ENCODE results near the gene ZNF195. TPM values are rescaled to one million over a fixed set of nuclear protein-coding genes. Genes with fewer than 3 reads are reported as not detected.
A peak's percentile ranks its signal among the peaks of the same experiment; 100 is the strongest.
"Not testable (repeated sequence)": the region's sequence is repeated elsewhere in the genome, so short reads cannot be mapped to it uniquely, and the experiment has no call there.

ZNF195 gene
- total and polyA plus RNA-seq, 2 experiments from 2014 or later, result 101 to 116 TPM

DNA sequence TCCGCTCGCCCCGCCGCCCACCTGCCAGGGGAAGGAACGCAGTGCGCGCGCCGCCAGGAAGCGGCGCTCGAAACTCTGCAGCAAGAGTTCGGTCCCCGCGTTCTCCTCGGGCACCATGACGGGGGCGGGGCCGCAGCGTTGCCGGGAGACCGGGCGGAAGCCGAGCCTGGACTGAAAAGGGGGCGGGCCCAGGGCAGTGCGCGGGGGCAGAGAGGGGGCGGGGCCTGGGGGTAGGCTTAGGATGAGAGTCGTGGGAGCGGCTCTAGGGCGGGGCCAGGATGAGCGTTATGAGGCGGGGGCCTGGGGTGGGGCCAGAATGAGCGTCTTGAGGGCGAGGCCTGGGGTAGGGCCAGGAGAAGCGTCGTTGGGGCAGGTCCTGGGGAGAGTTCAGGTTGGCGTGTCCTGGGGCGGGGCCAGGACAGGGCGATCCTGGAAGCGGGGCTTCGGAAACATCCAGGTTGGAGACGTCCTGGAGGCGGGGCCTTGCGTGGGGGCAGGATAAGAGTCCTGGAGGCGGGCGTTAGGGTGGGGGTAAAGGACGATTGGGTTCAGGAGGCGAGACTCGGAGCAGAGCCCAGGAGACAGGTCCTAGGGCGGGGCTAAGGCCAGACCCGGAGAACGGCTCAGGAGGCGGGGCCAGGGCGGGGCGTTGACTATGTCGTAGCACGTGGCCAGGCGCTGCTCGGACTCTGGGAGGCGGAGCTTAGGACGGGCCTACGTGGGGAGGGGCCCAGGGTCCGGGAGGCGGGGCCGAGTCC is 43.6 kb upstream of the ZNF195 start:
- Mint-ChIP-seq H3K4me3 (peak overlapping the region; percentile 90), H3K27me3 (ENCODE audit: insufficient read depth, low read depth, poor library complexity) (peaks cover 24% of the 10 kb centered on the region), H3K4me1 (peaks cover 22% of the 10 kb centered on the region), H3K27ac (peak overlapping the region; percentile 96)
- H3F3A ChIP-seq (replicated peaks; ENCODE audit: low read depth); H2AFZ ChIP-seq; H3K9me2 ChIP-seq (ENCODE audit: insufficient read depth); H3K27ac ChIP-seq (ENCODE audit: low read depth); H3K36me3 Mint-ChIP-seq (ENCODE audit: low read depth); H3K36me3 ChIP-seq (ENCODE audit: insufficient read depth); H4K20me1 ChIP-seq (replicated peaks; ENCODE audit: insufficient read depth); H3K27me3 ChIP-seq (ENCODE audit: insufficient read depth); H3K79me2 ChIP-seq (replicated peaks; ENCODE audit: insufficient read depth); H3K9me3 Mint-ChIP-seq; H3K4me1 ChIP-seq (ENCODE audit: insufficient read depth): not testable (repeated sequence)
- ATAC-seq (peak; percentile 100), DNase-seq (ENCODE audit: low spot score) (peak; percentile 96)
- 0 out of 4 replicates have a peak, but pooled peaks of 1 of the 2 experiments have one; percentile 25 for TF ChIP-seq CTCF (conservative IDR thresholded peaks at IDR 0.05; ENCODE audit: low read depth in 2 of 2)
- peak overlapping the region; percentile 71 for H3K4me3 ChIP-seq
- H3K4me2 ChIP-seq, result peak overlapping the region; percentile 93; the same call in 1 of the 2 replicates

DNA sequence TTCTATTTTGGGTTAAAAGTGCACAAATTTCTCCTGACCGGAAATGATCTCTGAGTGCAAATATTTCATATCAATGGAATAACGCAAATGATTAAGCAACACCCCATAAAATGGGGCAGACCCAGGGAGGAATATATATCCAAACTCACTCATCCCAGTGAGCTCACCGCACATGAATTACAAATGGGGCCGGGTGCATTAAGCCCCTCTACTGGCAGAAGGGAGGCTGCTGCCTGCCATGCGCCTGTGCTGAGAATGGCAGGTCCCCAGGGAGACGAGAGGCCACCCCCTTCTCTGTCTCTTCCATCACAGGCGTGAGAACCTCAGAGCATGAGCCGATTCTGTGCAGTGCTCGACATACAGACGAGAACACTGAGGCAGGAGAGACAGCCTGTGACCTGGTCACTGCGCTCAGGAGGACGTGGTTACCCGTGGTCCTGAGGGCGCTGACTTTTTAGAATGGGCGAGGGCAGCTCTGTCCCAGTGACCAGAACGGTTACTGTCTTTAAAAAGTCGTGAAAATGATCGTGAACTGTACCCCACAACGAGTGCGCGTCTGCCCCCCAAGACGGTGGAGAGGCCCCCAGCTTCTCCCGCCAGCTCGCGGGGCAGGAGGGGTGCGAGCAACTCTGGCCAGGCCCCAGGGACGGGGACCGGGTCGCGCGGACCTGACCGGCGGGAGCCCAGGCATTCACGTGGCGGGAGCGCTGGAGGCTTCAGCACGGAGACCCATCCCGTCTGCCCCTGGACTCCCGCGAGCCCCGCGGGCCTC is 42.8 kb upstream of the ZNF195 start:
- peak; percentile 14 for TF ChIP-seq POLR2AphosphoS5 (IDR thresholded peaks at IDR 0.05; ENCODE audit: low read depth)
- not testable (repeated sequence) for H3K9me2 ChIP-seq (ENCODE audit: insufficient read depth); H3K4me1 ChIP-seq (ENCODE audit: insufficient read depth); H3K79me2 ChIP-seq (replicated peaks; ENCODE audit: insufficient read depth); H3K36me3 ChIP-seq (ENCODE audit: insufficient read depth); H2AFZ ChIP-seq; H4K20me1 ChIP-seq (replicated peaks; ENCODE audit: insufficient read depth); H3K27ac ChIP-seq (ENCODE audit: low read depth); H3F3A ChIP-seq (replicated peaks; ENCODE audit: low read depth); H3K27me3 ChIP-seq (ENCODE audit: insufficient read depth); H3K9me3 Mint-ChIP-seq
- Mint-ChIP-seq H3K27me3 (ENCODE audit: insufficient read depth, low read depth, poor library complexity) (peaks cover 22% of the 10 kb centered on the region), H3K4me3 (peak overlapping the region; percentile 90), H3K4me1 (peaks cover 22% of the 10 kb centered on the region), H3K27ac (peak overlapping the region; percentile 90), H3K36me3 (ENCODE audit: low read depth) (peaks cover 12% of the 10 kb centered on the region)
- H3K4me2 ChIP-seq, result peak overlapping the region; percentile 93
- ATAC-seq, result peak; percentile 23
- DNase-seq (ENCODE audit: low spot score), result peak; percentile 32
- H3K4me3 ChIP-seq, result peak overlapping the region; percentile 71

DNA sequence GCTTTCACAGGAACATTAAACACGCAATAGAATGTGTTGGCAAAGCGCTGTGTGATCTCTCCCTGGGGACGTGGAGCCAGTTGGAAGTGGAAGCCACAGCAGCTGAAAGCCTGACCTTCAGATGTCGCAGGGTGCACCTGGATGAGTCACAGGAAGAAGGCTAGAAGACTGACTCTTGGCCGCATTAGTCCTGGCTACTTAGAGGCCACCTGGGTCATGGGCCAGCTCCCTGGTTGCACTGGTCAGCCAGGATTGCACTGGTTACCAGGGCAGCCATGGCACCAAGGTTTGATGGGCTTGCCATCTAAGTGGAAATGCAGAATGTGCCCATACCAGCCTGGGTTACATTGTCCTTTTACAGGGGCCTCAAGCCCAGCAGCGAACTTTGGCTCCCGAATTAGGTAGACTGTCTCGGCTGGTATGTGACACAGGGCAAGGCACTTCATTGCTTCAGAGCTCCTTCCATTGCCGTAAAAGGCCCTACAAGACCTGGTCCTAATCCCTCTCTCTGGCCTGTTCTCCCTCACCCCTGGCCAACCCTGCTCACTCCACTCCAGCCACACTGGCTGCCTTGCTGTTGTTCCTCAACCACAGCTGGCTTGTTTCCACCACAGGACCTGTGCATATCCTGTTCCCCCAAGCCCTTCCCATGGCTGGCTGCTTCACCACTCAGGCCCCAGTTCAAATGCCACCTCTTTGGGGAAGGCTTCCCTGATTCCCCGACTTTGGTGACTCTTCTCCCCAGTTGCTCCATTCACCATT is 41.5 kb upstream of the ZNF195 start:
- peaks cover 25% of the 10 kb centered on the region for H3K36me3 Mint-ChIP-seq (ENCODE audit: low read depth)
- H3K27ac Mint-ChIP-seq, result not testable (repeated sequence)

DNA sequence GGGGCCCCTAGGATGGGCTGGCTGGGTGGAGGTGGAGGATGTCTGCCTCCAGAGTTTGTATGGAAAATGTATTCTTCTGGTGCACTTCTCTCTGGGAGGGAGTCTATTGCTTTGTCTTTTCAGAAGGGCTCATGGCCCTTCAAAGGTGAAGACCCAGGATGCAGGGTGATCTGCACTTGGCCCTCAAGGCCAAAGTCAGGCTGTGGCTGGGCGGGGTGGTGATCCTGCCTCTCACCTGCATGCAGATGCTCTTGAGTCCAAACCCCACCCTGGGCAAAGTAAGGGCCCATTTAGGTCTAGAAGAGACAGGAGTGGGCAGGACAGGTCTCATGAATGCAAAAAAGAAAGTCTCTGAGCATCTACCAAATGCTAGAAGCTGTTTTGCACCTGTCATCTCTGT is 40.5 kb upstream of the ZNF195 start:
- not testable (repeated sequence) for H3K4me2 ChIP-seq; H3K27ac Mint-ChIP-seq; H3K27ac ChIP-seq (ENCODE audit: low read depth); H3K27me3 ChIP-seq (ENCODE audit: insufficient read depth); H3F3A ChIP-seq (replicated peaks; ENCODE audit: low read depth); H4K20me1 ChIP-seq (replicated peaks; ENCODE audit: insufficient read depth); H3K79me2 ChIP-seq (replicated peaks; ENCODE audit: insufficient read depth); H3K4me3 Mint-ChIP-seq; H3K9me2 ChIP-seq (ENCODE audit: insufficient read depth); H3K4me1 ChIP-seq (ENCODE audit: insufficient read depth); H3K4me3 ChIP-seq; ATAC-seq; H2AFZ ChIP-seq; H3K9me3 Mint-ChIP-seq; DNase-seq (ENCODE audit: low spot score); H3K36me3 ChIP-seq (ENCODE audit: insufficient read depth)
- peaks cover 26% of the 10 kb centered on the region for H3K4me1 Mint-ChIP-seq
- peaks cover 24% of the 10 kb centered on the region for H3K27me3 Mint-ChIP-seq (ENCODE audit: insufficient read depth, low read depth, poor library complexity)
- H3K36me3 Mint-ChIP-seq (ENCODE audit: low read depth), result peaks cover 33% of the 10 kb centered on the region

More for the DNA sequence above, 41.5 kb upstream of the ZNF195 start:
- Mint-ChIP-seq H3K4me3 (peak overlapping the region; percentile 41; the same call in 1 of the 3 replicates), H3K27me3 (ENCODE audit: insufficient read depth, low read depth, poor library complexity) (peaks cover 20% of the 10 kb centered on the region), H3K4me1 (peaks cover 26% of the 10 kb centered on the region)
- H3K4me1 ChIP-seq (ENCODE audit: insufficient read depth); H2AFZ ChIP-seq; H3K9me3 Mint-ChIP-seq; H3K4me2 ChIP-seq; H3K9me2 ChIP-seq (ENCODE audit: insufficient read depth); ATAC-seq; H3K4me3 ChIP-seq; DNase-seq (ENCODE audit: low spot score); H3F3A ChIP-seq (replicated peaks; ENCODE audit: low read depth); H3K27ac ChIP-seq (ENCODE audit: low read depth); H3K79me2 ChIP-seq (replicated peaks; ENCODE audit: insufficient read depth); H3K27me3 ChIP-seq (ENCODE audit: insufficient read depth); H4K20me1 ChIP-seq (replicated peaks; ENCODE audit: insufficient read depth); H3K36me3 ChIP-seq (ENCODE audit: insufficient read depth): not testable (repeated sequence)
